Esophagus muscularis mucosa (tissue), 3 donors: ENCODE results near the gene CYP4A22.

Experiments
- POLR2A ChIP-seq: fragments of 450-650 bp; IDR thresholded peaks from one replicate; pipeline ENCODE4 v1.6.1; 2017; ENCODE audit warnings: antibody characterized with exemption, moderate library complexity, mild to moderate bottlenecking, low read depth
- POLR2AphosphoS5 ChIP-seq, 2 donors: sonication (generic); formaldehyde crosslinking; IDR thresholded peaks; one replicate each; pipeline ENCODE4 v1.6.1; 2017; ENCODE audit warnings: antibody characterized with exemption in 2 of 2
- TF ChIP-seq, protein P1 (sequence below), 3 experiments: fragments of 200-600 bp in 2 of 3; fragments of 450-650 bp in 1 of 3; sonication (generic) in 2 of 3; IDR thresholded peaks; one replicate each; pipeline ENCODE4 v1.5.1; 2017 to 2019; ENCODE audit warnings: antibody characterized with exemption in 3 of 3, mild to moderate bottlenecking in 2 of 3, moderate library complexity in 1 of 3

DNA sequence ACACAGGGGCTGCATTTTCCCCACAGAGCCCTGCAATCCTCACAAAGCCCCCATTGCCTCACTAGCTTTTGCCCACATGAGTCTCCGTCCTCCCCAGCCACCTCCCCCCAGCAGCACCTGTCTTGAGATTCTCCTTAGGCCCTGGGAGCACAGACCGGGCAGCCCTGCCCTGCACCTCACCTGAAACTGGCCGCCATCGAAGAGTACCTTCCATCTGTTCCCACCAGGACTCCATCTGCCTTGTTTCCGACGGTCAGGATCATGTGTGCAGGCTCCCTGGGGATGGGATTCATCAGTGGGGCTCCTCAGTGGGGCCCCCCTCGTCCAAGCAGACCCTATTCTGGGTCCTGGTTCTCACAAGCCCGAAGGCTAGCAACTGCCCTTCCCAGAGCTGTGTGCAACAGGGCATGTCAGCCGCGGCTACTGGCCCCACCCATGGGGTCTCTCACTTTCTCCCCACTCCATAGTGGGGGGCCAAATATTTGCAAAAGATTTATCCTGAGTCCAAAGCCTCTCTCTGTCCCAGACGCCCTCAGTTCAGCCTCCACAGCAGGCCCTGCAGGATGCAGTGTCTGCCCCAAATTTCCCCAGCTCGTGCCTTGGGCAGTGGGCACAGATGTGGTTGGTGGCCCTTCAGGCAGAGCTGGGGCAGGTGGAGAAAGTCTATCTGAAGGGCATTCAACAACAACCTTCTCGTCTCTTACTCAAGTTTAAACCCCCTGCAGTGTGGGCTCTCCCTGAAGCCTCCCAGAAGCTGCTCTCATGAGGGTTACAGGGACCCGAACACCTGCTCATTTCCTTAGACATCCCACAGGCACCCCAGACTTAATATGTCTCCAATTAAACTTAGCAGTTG is 47.8 kb downstream of the CYP4A22 start:
- TF ChIP-seq, protein P1, sequence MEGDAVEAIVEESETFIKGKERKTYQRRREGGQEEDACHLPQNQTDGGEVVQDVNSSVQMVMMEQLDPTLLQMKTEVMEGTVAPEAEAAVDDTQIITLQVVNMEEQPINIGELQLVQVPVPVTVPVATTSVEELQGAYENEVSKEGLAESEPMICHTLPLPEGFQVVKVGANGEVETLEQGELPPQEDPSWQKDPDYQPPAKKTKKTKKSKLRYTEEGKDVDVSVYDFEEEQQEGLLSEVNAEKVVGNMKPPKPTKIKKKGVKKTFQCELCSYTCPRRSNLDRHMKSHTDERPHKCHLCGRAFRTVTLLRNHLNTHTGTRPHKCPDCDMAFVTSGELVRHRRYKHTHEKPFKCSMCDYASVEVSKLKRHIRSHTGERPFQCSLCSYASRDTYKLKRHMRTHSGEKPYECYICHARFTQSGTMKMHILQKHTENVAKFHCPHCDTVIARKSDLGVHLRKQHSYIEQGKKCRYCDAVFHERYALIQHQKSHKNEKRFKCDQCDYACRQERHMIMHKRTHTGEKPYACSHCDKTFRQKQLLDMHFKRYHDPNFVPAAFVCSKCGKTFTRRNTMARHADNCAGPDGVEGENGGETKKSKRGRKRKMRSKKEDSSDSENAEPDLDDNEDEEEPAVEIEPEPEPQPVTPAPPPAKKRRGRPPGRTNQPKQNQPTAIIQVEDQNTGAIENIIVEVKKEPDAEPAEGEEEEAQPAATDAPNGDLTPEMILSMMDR (IDR thresholded peaks at IDR 0.05) = no peak
- TF ChIP-seq POLR2A (no peak), POLR2AphosphoS5 (IDR thresholded peaks at IDR 0.05) (no peak)
